HEK293 (cell line): ENCODE results near the gene CPNE8.

Experiments used
- CTCF ChIA-PET: fragments of 350-600 bp; formaldehyde crosslinking; extraction: SDS; loops from one replicate; lab custom pipeline; 2021; ENCODE audit warnings: antibody characterized with exemption; lab: Yijun Ruan, JAX
- POLR2A ChIA-PET: fragments of 300-600 bp; formaldehyde crosslinking; extraction: SDS; loops from one replicate; lab custom pipeline; 2020; ENCODE audit warnings: antibody characterized with exemption, inconsistent platforms; lab: Yijun Ruan, JAX
- H3K27ac ChIP-seq: fragments of 200-500 bp; sonication (Bioruptor generic); 2 replicates; pipeline ENCODE4 v1.5.1; 2014; ENCODE audit warnings: low read depth, low read length, control low read depth, inconsistent platforms; ENCODE audit errors: extremely low read depth
- H3K36me3 ChIP-seq, 2 experiments: fragments of 200-500 bp in 1 of 2; sonication (Bioruptor generic) in 1 of 2; 1 replicate in 1 of 2; 2 replicates in 1 of 2; pipeline ENCODE4 v1.5.1; 2014 to 2017; ENCODE audit warnings: inconsistent platforms in 2 of 2, low read length in 2 of 2; ENCODE audit not compliant: control insufficient read depth in 2 of 2, insufficient read depth in 1 of 2
- H3K4me1 ChIP-seq: fragments of 200-500 bp; sonication (Bioruptor generic); 2 replicates; pipeline ENCODE4 v1.5.1; 2014; ENCODE audit warnings: mild to moderate bottlenecking, low read length, inconsistent platforms; ENCODE audit not compliant: control insufficient read depth, insufficient read depth
- H3K4me3 ChIP-seq: 2 replicates; pipeline ENCODE4 v1.5.1; 2011; ENCODE audit warnings: low read depth, mild to moderate bottlenecking, control low read depth, low read length, moderate library complexity
- H3K9me3 ChIP-seq: fragments of 200-500 bp; sonication (Bioruptor generic); 2 replicates; pipeline ENCODE4 v1.5.1; 2014; ENCODE audit warnings: low read depth, low read length, inconsistent platforms; ENCODE audit not compliant: control insufficient read depth, insufficient read depth
- CTCF ChIP-seq: fragments of 450-650 bp; formaldehyde crosslinking; IDR thresholded peaks from 2 replicates; pipeline ENCODE4 v1.5.1; 2016; ENCODE audit warnings: missing biosample characterization, missing genetic modification characterization
- GLIS2 ChIP-seq: fragments of 450-650 bp; formaldehyde crosslinking; IDR thresholded peaks from 2 replicates; pipeline ENCODE4 v1.5.1; 2016; ENCODE audit warnings: missing biosample characterization, missing genetic modification characterization
- HOXA7 ChIP-seq: sonication (generic); formaldehyde crosslinking; IDR thresholded peaks from 2 replicates; pipeline ENCODE4 v1.8.1; 2022; ENCODE audit warnings: missing genetic modification reagents, borderline replicate concordance
- HOXC10 ChIP-seq: sonication (generic); formaldehyde crosslinking; IDR thresholded peaks from 2 replicates; pipeline ENCODE4 v1.8.1; 2023; ENCODE audit warnings: mild to moderate bottlenecking, missing genetic modification reagents
- KLF1 ChIP-seq: fragments of 450-650 bp; formaldehyde crosslinking; IDR thresholded peaks from 2 replicates; pipeline ENCODE4 v1.5.1; 2016; ENCODE audit warnings: missing biosample characterization, missing genetic modification characterization
- RBAK ChIP-seq: fragments of 450-650 bp; formaldehyde crosslinking; IDR thresholded peaks from 2 replicates; pipeline ENCODE4 v1.5.1; 2016; ENCODE audit warnings: missing biosample characterization, missing genetic modification characterization
- SP2 ChIP-seq: fragments of 450-650 bp; formaldehyde crosslinking; IDR thresholded peaks from 2 replicates; pipeline ENCODE4 v1.5.1; 2016; ENCODE audit warnings: missing biosample characterization, missing genetic modification characterization
- WT1 ChIP-seq: fragments of 450-650 bp; formaldehyde crosslinking; IDR thresholded peaks from 2 replicates; pipeline ENCODE4 v1.5.1; 2016; ENCODE audit warnings: missing biosample characterization, missing genetic modification characterization
- ZBTB7A ChIP-seq: fragments of 450-650 bp; formaldehyde crosslinking; IDR thresholded peaks from 2 replicates; pipeline ENCODE4 v1.5.1; 2016; ENCODE audit warnings: low read depth, missing biosample characterization, missing genetic modification characterization
- ZNF138 ChIP-seq: fragments of 450-650 bp; formaldehyde crosslinking; IDR thresholded peaks from 2 replicates; pipeline ENCODE4 v1.5.1; 2016; ENCODE audit warnings: missing biosample characterization, missing genetic modification characterization, borderline replicate concordance
- ZNF140 ChIP-seq: fragments of 450-650 bp; formaldehyde crosslinking; IDR thresholded peaks from 2 replicates; pipeline ENCODE4 v1.5.1; 2016; ENCODE audit warnings: missing biosample characterization, missing genetic modification characterization
- ZNF274 ChIP-seq, 2 experiments: fragments of 200-500 bp in 1 of 2; fragments of 450-650 bp in 1 of 2; sonication (Bioruptor generic) in 1 of 2; formaldehyde crosslinking in 1 of 2; IDR thresholded peaks; 2 replicates each; pipeline versions ENCODE4 v1.5.1 to v1.6.1; 2014 to 2016; ENCODE audit warnings: borderline replicate concordance in 1 of 2, inconsistent platforms in 1 of 2, low read length in 1 of 2, missing biosample characterization in 1 of 2, missing genetic modification characterization in 1 of 2
- ZNF311 ChIP-seq: fragments of 450-650 bp; formaldehyde crosslinking; IDR thresholded peaks from 2 replicates; pipeline ENCODE4 v1.5.1; 2017; ENCODE audit warnings: missing biosample characterization, missing genetic modification characterization, borderline replicate concordance
- ZNF391 ChIP-seq: fragments of 450-650 bp; formaldehyde crosslinking; IDR thresholded peaks from 2 replicates; pipeline ENCODE4 v1.5.1; 2016; ENCODE audit warnings: low read depth, missing biosample characterization, missing genetic modification characterization, borderline replicate concordance
- ZNF433 ChIP-seq: fragments of 450-650 bp; formaldehyde crosslinking; IDR thresholded peaks from 2 replicates; pipeline ENCODE4 v1.5.1; 2016; ENCODE audit warnings: missing biosample characterization, missing genetic modification characterization, low read depth
- TF ChIP-seq, protein P1 (sequence below): fragments of 450-650 bp; formaldehyde crosslinking; IDR thresholded peaks from 2 replicates; pipeline ENCODE4 v1.5.1; 2016; ENCODE audit warnings: missing biosample characterization, missing genetic modification characterization
- TF ChIP-seq, protein P2 (sequence below): fragments of 450-650 bp; formaldehyde crosslinking; conservative IDR thresholded peaks from 2 replicates; pipeline ENCODE4 v1.5.1; 2016; ENCODE audit warnings: low read depth, missing biosample characterization, missing genetic modification characterization
- TF ChIP-seq, protein P3 (sequence below): fragments of 450-650 bp; formaldehyde crosslinking; IDR thresholded peaks from 2 replicates; pipeline ENCODE4 v1.5.1; 2016; ENCODE audit warnings: missing biosample characterization, missing genetic modification characterization
- TF ChIP-seq, protein P4 (sequence below): fragments of 450-650 bp; formaldehyde crosslinking; IDR thresholded peaks from 2 replicates; pipeline ENCODE4 v1.5.1; 2016; ENCODE audit warnings: missing biosample characterization, missing genetic modification characterization, borderline replicate concordance

The CPNE8 gene

DNA sequence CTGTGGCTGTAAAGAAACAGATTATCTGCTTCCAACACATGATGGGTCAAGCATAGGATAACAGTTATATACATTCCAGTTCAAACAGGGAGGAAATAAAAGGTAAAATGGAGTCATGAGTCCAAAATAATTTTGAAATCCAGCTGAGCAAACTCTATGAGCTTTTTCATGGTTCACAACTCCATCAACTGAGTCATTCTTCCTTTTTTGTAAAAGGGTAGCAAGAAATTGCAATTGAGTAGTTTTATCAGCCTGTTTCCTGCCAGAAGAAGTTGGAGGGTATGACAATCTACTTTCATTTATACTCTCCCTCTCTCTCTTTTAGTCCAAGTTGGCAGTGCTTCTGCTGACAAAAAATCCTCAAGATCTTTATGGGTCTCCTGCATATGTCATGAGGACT is 95.6 kb downstream of the CPNE8 start:
- POLR2A ChIA-PET = no interaction called here
- CTCF ChIA-PET = no interaction called here
- no peaks in the 10 kb centered on the region for H3K9me3 ChIP-seq
- TF ChIP-seq, protein P1, sequence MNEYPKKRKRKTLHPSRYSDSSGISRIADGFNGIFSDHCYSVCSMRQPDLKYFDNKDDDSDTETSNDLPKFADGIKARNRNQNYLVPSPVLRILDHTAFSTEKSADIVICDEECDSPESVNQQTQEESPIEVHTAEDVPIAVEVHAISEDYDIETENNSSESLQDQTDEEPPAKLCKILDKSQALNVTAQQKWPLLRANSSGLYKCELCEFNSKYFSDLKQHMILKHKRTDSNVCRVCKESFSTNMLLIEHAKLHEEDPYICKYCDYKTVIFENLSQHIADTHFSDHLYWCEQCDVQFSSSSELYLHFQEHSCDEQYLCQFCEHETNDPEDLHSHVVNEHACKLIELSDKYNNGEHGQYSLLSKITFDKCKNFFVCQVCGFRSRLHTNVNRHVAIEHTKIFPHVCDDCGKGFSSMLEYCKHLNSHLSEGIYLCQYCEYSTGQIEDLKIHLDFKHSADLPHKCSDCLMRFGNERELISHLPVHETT (tag by site-specific recombination) = no peak
- no peak for TF ChIP-seq CTCF
- TF ChIP-seq SP2 = no peak
- TF ChIP-seq, protein P2, sequence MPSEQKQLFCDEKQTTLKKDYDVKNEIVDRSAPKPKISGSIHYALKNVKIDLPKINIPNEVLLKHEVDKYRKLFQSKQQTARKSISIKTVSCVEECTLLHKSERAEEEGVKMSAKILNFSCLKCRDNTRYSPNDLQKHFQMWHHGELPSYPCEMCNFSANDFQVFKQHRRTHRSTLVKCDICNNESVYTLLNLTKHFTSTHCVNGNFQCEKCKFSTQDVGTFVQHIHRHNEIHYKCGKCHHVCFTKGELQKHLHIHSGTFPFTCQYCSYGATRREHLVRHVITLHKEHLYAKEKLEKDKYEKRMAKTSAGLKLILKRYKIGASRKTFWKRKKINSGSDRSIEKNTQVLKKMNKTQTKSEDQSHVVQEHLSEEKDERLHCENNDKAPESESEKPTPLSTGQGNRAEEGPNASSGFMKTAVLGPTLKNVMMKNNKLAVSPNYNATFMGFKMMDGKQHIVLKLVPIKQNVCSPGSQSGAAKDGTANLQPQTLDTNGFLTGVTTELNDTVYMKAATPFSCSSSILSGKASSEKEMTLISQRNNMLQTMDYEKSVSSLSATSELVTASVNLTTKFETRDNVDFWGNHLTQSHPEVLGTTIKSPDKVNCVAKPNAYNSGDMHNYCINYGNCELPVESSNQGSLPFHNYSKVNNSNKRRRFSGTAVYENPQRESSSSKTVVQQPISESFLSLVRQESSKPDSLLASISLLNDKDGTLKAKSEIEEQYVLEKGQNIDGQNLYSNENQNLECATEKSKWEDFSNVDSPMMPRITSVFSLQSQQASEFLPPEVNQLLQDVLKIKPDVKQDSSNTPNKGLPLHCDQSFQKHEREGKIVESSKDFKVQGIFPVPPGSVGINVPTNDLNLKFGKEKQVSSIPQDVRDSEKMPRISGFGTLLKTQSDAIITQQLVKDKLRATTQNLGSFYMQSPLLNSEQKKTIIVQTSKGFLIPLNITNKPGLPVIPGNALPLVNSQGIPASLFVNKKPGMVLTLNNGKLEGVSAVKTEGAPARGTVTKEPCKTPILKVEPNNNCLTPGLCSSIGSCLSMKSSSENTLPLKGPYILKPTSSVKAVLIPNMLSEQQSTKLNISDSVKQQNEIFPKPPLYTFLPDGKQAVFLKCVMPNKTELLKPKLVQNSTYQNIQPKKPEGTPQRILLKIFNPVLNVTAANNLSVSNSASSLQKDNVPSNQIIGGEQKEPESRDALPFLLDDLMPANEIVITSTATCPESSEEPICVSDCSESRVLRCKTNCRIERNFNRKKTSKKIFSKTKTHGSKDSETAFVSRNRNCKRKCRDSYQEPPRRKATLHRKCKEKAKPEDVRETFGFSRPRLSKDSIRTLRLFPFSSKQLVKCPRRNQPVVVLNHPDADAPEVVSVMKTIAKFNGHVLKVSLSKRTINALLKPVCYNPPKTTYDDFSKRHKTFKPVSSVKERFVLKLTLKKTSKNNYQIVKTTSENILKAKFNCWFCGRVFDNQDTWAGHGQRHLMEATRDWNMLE (tag by site-specific recombination) = no peak
- TF ChIP-seq, protein P3, sequence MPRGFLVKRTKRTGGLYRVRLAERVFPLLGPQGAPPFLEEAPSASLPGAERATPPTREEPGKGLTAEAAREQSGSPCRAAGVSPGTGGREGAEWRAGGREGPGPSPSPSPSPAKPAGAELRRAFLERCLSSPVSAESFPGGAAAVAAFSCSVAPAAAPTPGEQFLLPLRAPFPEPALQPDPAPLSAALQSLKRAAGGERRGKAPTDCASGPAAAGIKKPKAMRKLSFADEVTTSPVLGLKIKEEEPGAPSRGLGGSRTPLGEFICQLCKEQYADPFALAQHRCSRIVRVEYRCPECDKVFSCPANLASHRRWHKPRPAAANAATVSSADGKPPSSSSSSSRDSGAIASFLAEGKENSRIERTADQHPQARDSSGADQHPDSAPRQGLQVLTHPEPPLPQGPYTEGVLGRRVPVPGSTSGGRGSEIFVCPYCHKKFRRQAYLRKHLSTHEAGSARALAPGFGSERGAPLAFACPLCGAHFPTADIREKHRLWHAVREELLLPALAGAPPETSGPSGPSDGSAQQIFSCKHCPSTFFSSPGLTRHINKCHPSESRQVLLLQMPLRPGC = no peak
- TF ChIP-seq ZNF311 (tag by site-specific recombination) = no peak
- no peak for TF ChIP-seq HOXA7 (CRISPR knock-in tag)
- TF ChIP-seq GLIS2 (tag by site-specific recombination) = no peak
- no peak for TF ChIP-seq RBAK (tag by site-specific recombination)
- no peak for TF ChIP-seq HOXC10
- TF ChIP-seq, protein P4, sequence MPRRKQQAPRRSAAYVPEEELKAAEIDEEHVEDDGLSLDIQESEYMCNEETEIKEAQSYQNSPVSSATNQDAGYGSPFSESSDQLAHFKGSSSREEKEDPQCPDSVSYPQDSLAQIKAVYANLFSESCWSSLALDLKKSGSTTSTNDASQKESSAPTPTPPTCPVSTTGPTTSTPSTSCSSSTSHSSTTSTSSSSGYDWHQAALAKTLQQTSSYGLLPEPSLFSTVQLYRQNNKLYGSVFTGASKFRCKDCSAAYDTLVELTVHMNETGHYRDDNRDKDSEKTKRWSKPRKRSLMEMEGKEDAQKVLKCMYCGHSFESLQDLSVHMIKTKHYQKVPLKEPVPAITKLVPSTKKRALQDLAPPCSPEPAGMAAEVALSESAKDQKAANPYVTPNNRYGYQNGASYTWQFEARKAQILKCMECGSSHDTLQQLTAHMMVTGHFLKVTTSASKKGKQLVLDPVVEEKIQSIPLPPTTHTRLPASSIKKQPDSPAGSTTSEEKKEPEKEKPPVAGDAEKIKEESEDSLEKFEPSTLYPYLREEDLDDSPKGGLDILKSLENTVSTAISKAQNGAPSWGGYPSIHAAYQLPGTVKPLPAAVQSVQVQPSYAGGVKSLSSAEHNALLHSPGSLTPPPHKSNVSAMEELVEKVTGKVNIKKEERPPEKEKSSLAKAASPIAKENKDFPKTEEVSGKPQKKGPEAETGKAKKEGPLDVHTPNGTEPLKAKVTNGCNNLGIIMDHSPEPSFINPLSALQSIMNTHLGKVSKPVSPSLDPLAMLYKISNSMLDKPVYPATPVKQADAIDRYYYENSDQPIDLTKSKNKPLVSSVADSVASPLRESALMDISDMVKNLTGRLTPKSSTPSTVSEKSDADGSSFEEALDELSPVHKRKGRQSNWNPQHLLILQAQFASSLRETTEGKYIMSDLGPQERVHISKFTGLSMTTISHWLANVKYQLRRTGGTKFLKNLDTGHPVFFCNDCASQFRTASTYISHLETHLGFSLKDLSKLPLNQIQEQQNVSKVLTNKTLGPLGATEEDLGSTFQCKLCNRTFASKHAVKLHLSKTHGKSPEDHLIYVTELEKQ (tag by site-specific recombination) = no peak
- TF ChIP-seq WT1 (tag by site-specific recombination) = no peak
- no peak for TF ChIP-seq ZBTB7A (tag by site-specific recombination)
- no peak for TF ChIP-seq ZNF140 (tag by site-specific recombination)
- no peak for TF ChIP-seq KLF1 (tag by site-specific recombination)
- no peak for TF ChIP-seq ZNF433 (tag by site-specific recombination)
- TF ChIP-seq ZNF274 (IDR thresholded peaks at IDR 0.05; ENCODE audit: low read length) = no peak
- no peak for TF ChIP-seq ZNF274 (tag by site-specific recombination; IDR thresholded peaks at IDR 0.05; ENCODE audit: borderline replicate concordance)
- no peak for TF ChIP-seq ZNF391 (tag by site-specific recombination)
- no peak for TF ChIP-seq ZNF138
- no peaks in the 10 kb centered on the region; a peak in 1 of 3 replicates for H3K36me3 ChIP-seq
- no peaks in the 10 kb centered on the region for H3K4me1 ChIP-seq
- no peak overlapping the region for H3K27ac ChIP-seq
- no peak overlapping the region for H3K4me3 ChIP-seq
